GM21717 (cell line): Measurements from ENCODE around the gene KCNH5.
A peak's percentile ranks its signal among the peaks of the same experiment; 100 is the strongest.

Source experiments
- ATAC-seq: cut with Tn5 transposase; IDR thresholded peaks from one replicate; pipeline ENCODE4 v1.9.1; 2021; ENCODE audit warnings: mild to moderate bottlenecking, moderate library complexity; ENCODE audit not compliant: unreplicated experiment

KCNH5 gene

GRCh38 chr14:63045234-63045611 is at the start of gene KCNH5:
Gene KCNH5, minus strand, starts transcription at chr14:63045458. Its CDS starts 272 bp downstream, at chr14:63045186.
- no peak for ATAC-seq

GRCh38 chr14:63091394-63091996 is 46.2 kb upstream of the KCNH5 start:
- no peak for ATAC-seq

GRCh38 chr14:63088865-63089264 is 43.6 kb upstream of the KCNH5 start:
- ATAC-seq = no peak

GRCh38 chr14:63078569-63078968 is 33.3 kb upstream of the KCNH5 start:
- no peak for ATAC-seq

GRCh38 chr14:63076488-63076887 is 31.2 kb upstream of the KCNH5 start:
- ATAC-seq = no peak

- ATAC-seq = no peak
These were observed 10.4 kb upstream of the KCNH5 start for GRCh38 chr14:63055631-63056030.

- no peak for ATAC-seq
These were observed 6.7 kb upstream of the KCNH5 start for GRCh38 chr14:63051992-63052391.

GRCh38 chr14:63051301-63051700 is 6.0 kb upstream of the KCNH5 start:
- no peak for ATAC-seq

GRCh38 chr14:63050694-63051093 is 5.4 kb upstream of the KCNH5 start:
- no peak for ATAC-seq

GRCh38 chr14:63046339-63047268 is 1.3 kb upstream of the KCNH5 start:
- ATAC-seq = no peak

GRCh38 chr14:63045612-63046320 is 508 bp upstream of the KCNH5 start:
- no peak for ATAC-seq

- no peak for ATAC-seq
These were observed 5.4 kb downstream of the KCNH5 start for GRCh38 chr14:63039866-63040265.

- no peak for ATAC-seq
These were observed 12.6 kb downstream of the KCNH5 start for GRCh38 chr14:63032641-63033040.

- ATAC-seq = no peak
These were observed 13.2 kb downstream of the KCNH5 start for GRCh38 chr14:63032076-63032475.

- no peak for ATAC-seq
These were observed 15.1 kb downstream of the KCNH5 start for GRCh38 chr14:63030113-63030512.

GRCh38 chr14:63027719-63028118 is 17.5 kb downstream of the KCNH5 start:
- no peak for ATAC-seq

- ATAC-seq = no peak
These were observed 18.8 kb downstream of the KCNH5 start for GRCh38 chr14:63026491-63026890.

- no peak for ATAC-seq
These were observed 30.6 kb downstream of the KCNH5 start for GRCh38 chr14:63014621-63015020.

GRCh38 chr14:63012171-63012570 is 33.1 kb downstream of the KCNH5 start:
- ATAC-seq = no peak

GRCh38 chr14:63011623-63012022 is 33.6 kb downstream of the KCNH5 start:
- ATAC-seq = no peak

- ATAC-seq = no peak
These were observed 35.8 kb downstream of the KCNH5 start for GRCh38 chr14:63009495-63009894.

GRCh38 chr14:63006531-63006930 is 38.7 kb downstream of the KCNH5 start:
- peak; percentile 61 for ATAC-seq
